ENCODE results near the gene AMOTL1.

DNA sequence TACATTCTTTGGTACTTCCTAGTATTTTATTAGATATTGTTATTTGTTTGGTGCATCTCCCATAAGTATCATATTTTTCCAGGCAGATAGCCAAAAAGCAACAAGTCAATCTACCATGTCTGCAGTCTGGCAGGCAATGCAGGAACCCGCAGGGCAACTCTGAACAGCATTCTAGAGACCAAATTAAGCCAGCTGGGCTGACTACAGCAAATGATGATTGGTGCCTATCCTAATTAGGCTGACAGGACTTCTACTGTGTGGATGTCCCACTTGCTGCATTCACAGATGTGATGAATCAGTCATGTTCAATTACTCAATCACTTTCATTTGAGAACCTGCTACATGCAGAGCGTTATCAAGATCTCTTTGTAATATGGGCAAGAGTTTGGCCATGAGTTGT is 40.3 kb upstream of the AMOTL1 start:
- TF ChIP-seq, protein P1, sequence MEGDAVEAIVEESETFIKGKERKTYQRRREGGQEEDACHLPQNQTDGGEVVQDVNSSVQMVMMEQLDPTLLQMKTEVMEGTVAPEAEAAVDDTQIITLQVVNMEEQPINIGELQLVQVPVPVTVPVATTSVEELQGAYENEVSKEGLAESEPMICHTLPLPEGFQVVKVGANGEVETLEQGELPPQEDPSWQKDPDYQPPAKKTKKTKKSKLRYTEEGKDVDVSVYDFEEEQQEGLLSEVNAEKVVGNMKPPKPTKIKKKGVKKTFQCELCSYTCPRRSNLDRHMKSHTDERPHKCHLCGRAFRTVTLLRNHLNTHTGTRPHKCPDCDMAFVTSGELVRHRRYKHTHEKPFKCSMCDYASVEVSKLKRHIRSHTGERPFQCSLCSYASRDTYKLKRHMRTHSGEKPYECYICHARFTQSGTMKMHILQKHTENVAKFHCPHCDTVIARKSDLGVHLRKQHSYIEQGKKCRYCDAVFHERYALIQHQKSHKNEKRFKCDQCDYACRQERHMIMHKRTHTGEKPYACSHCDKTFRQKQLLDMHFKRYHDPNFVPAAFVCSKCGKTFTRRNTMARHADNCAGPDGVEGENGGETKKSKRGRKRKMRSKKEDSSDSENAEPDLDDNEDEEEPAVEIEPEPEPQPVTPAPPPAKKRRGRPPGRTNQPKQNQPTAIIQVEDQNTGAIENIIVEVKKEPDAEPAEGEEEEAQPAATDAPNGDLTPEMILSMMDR (IDR thresholded peaks at IDR 0.05), result no peak
- no peak for TF ChIP-seq POLR2A (IDR thresholded peaks at IDR 0.05)

Measured in stomach (tissue), 4 donors.